H1 (cell line): ENCODE results near the gene CYP2A13. TPM values are rescaled to one million over a fixed set of nuclear protein-coding genes. Genes with fewer than 3 reads are reported as not detected.

ENCODE experiments used
- CTCF ChIA-PET: fragments of 300-600 bp; sonication (Branson Sonifier 250); formaldehyde crosslinking; loops from one replicate; lab custom pipeline; 2021; ENCODE audit not compliant: partially characterized antibody; lab: Charles Lee
- POLR2A ChIA-PET: fragments of 300-600 bp; sonication (Branson Sonifier 250); formaldehyde crosslinking; loops from one replicate; lab custom pipeline; 2021; ENCODE audit warnings: inconsistent platforms; ENCODE audit not compliant: partially characterized antibody; lab: Charles Lee
- DNase-seq, 2 experiments: peaks; one replicate each; pipeline versions ENCODE4 v3.0.0 to v3.0.0-alpha.2; 2010 to 2022; ENCODE audit warnings: low spot score in 2 of 2, low read depth in 1 of 2, mixed read lengths in 1 of 2
- FAIRE-seq: peaks from 2 replicates; lab custom pipeline; 2011; peaks lifted over from hg19 to GRCh38; lab: Jason Lieb, UNC
- H2AFZ ChIP-seq: 2 replicates; pipeline ENCODE4 v1.8.1; 2012; ENCODE audit warnings: low read length, inconsistent platforms
- H2AK5ac ChIP-seq: 2 replicates; pipeline ENCODE4 v1.6.1; 2013; ENCODE audit warnings: low read depth, low read length
- H2BK120ac ChIP-seq: replicated peaks from 2 replicates; pipeline ENCODE3; 2013; ENCODE audit warnings: low read depth, low read length, inconsistent platforms
- H2BK12ac ChIP-seq: 2 replicates; pipeline ENCODE4 v1.6.1; 2013; ENCODE audit warnings: low read depth, low read length
- H2BK15ac ChIP-seq: 2 replicates; pipeline ENCODE4 v1.6.1; 2013; ENCODE audit warnings: low read length
- H2BK20ac ChIP-seq: 2 replicates; pipeline ENCODE4 v1.6.1; 2013; ENCODE audit warnings: low read length
- H2BK5ac ChIP-seq: 2 replicates; pipeline ENCODE4 v1.6.1; 2013; ENCODE audit warnings: low read depth, low read length
- H3K14ac ChIP-seq: 2 replicates; pipeline ENCODE4 v1.6.1; 2013; ENCODE audit warnings: inconsistent platforms; ENCODE audit not compliant: insufficient read length
- H3K18ac ChIP-seq: 2 replicates; pipeline ENCODE4 v1.6.1; 2013; ENCODE audit warnings: low read length; ENCODE audit errors: extremely low read depth
- H3K23ac ChIP-seq: 2 replicates; pipeline ENCODE4 v1.6.1; 2013; ENCODE audit warnings: inconsistent platforms; ENCODE audit not compliant: insufficient read length
- H3K23me2 ChIP-seq: 2 replicates; pipeline ENCODE4 v1.6.1; 2013; ENCODE audit warnings: low read depth, low read length
- H3K27ac ChIP-seq: 2 replicates; pipeline ENCODE4 v1.6.1; 2011; ENCODE audit warnings: low read depth, low read length, inconsistent platforms
- H3K27me3 ChIP-seq, 4 experiments: replicated peaks in 1 of 4; 1 replicate in 1 of 4; 2 replicates in 3 of 4; pipeline versions ENCODE4 v1.6.1 to v1.8.1; 2011 to 2013; ENCODE audit warnings: low read length in 3 of 4, mild to moderate bottlenecking in 3 of 4, inconsistent platforms in 2 of 4, mixed read lengths in 2 of 4, moderate library complexity in 1 of 4; ENCODE audit not compliant: control insufficient read depth in 3 of 4, insufficient read depth in 3 of 4; ENCODE audit errors: extremely low read depth in 1 of 4
- H3K36me3 ChIP-seq, 4 experiments: 2 replicates each; pipeline versions ENCODE4 v1.6.1 to v1.8.1; 2011 to 2013; ENCODE audit warnings: mild to moderate bottlenecking in 4 of 4, low read length in 3 of 4, moderate library complexity in 2 of 4, control low read depth in 1 of 4, inconsistent platforms in 1 of 4; ENCODE audit not compliant: insufficient read depth in 4 of 4, control insufficient read depth in 2 of 4
- H3K4ac ChIP-seq: replicated peaks from 2 replicates; pipeline ENCODE3; 2013; ENCODE audit warnings: low read length, low read depth, mixed read lengths, inconsistent platforms; ENCODE audit not compliant: insufficient read length
- H3K4me1 ChIP-seq, 4 experiments: replicated peaks in 1 of 4; 1 replicate in 1 of 4; 2 replicates in 3 of 4; pipeline versions ENCODE4 v1.6.1 to v1.8.1; 2011 to 2013; ENCODE audit warnings: low read length in 3 of 4, inconsistent platforms in 2 of 4, mixed read lengths in 1 of 4; ENCODE audit not compliant: insufficient read depth in 4 of 4, control insufficient read depth in 3 of 4
- H3K4me2 ChIP-seq, 2 experiments: 2 replicates each; pipeline versions ENCODE4 v1.6.1 to v1.8.1; 2011 to 2013; ENCODE audit warnings: low read depth in 2 of 2, low read length in 2 of 2, control low read depth in 1 of 2, inconsistent platforms in 1 of 2, mild to moderate bottlenecking in 1 of 2; ENCODE audit not compliant: insufficient read depth in 1 of 2
- H3K4me3 ChIP-seq, 4 experiments: fragments of 200-600, 300-600 bp in 1 of 4; sonication (generic), shearing (Covaris generic), sonication (Bioruptor Twin) in 1 of 4; 2 replicates each; pipeline versions ENCODE4 v1.5.1 to v1.8.1; 2011 to 2016; ENCODE audit warnings: low read length in 4 of 4, low read depth in 3 of 4, control low read depth in 2 of 4, inconsistent platforms in 2 of 4, mild to moderate bottlenecking in 2 of 4, mixed read lengths in 1 of 4, moderate library complexity in 1 of 4; ENCODE audit not compliant: insufficient read depth in 2 of 4; ENCODE audit errors: extremely low read depth in 1 of 4
- H3K56ac ChIP-seq: replicated peaks from 2 replicates; pipeline ENCODE3; 2013; ENCODE audit warnings: low read depth, mild to moderate bottlenecking, mixed read lengths, low read length, inconsistent platforms; ENCODE audit not compliant: insufficient read length
- H3K79me1 ChIP-seq: 2 replicates; pipeline ENCODE4 v1.6.1; 2013; ENCODE audit warnings: low read depth, low read length, control low read depth
- H3K79me2 ChIP-seq, 2 experiments: 2 replicates each; pipeline versions ENCODE4 v1.6.1 to v1.8.1; 2012 to 2013; ENCODE audit warnings: low read length in 2 of 2, mild to moderate bottlenecking in 2 of 2, inconsistent platforms in 1 of 2; ENCODE audit not compliant: insufficient read depth in 2 of 2, control insufficient read depth in 1 of 2
- H3K9ac ChIP-seq, 4 experiments: replicated peaks in 1 of 4; 1 replicate in 1 of 4; 2 replicates in 3 of 4; pipeline versions ENCODE4 v1.6.1 to v1.8.1; 2011 to 2013; ENCODE audit warnings: low read depth in 3 of 4, low read length in 3 of 4, control low read depth in 2 of 4, mild to moderate bottlenecking in 2 of 4, moderate library complexity in 2 of 4, inconsistent platforms in 1 of 4; ENCODE audit errors: extremely low read depth in 1 of 4
- H3K9me3 ChIP-seq, 2 experiments: 2 replicates each; pipeline versions ENCODE4 v1.6.1 to v1.8.1; 2012 to 2013; ENCODE audit warnings: mild to moderate bottlenecking in 2 of 2, moderate library complexity in 2 of 2, control low read depth in 1 of 2, inconsistent platforms in 1 of 2, low read depth in 1 of 2, low read length in 1 of 2, mixed read lengths in 1 of 2; ENCODE audit not compliant: insufficient read depth in 2 of 2
- H4K20me1 ChIP-seq, 2 experiments: replicated peaks in 1 of 2; 2 replicates each; pipeline versions ENCODE3 to v1.8.1; 2011 to 2013; ENCODE audit warnings: inconsistent platforms in 2 of 2, low read length in 2 of 2, mild to moderate bottlenecking in 1 of 2; ENCODE audit not compliant: insufficient read depth in 2 of 2, control insufficient read depth in 1 of 2
- H4K5ac ChIP-seq: 2 replicates; pipeline ENCODE4 v1.6.1; 2013; ENCODE audit warnings: low read length, low read depth, mixed read lengths, inconsistent platforms; ENCODE audit not compliant: insufficient read length
- H4K8ac ChIP-seq: 2 replicates; pipeline ENCODE4 v1.8.0; 2013; ENCODE audit warnings: mild to moderate bottlenecking, moderate library complexity, low read length, inconsistent platforms; ENCODE audit not compliant: insufficient read depth; ENCODE audit errors: extremely low read depth
- H4K91ac ChIP-seq: replicated peaks from 2 replicates; pipeline ENCODE3; 2013; ENCODE audit warnings: low read length, mixed read lengths, inconsistent platforms; ENCODE audit not compliant: insufficient read length
- CHD1 ChIP-seq: IDR thresholded peaks from 2 replicates; pipeline ENCODE4 v1.6.1; 2012; ENCODE audit warnings: low read depth, low read length, improper control_type of control experiment
- CHD2 ChIP-seq: IDR thresholded peaks from 2 replicates; pipeline ENCODE4 v1.6.1; 2012; ENCODE audit warnings: low read length, improper control_type of control experiment
- CREB1 ChIP-seq: IDR thresholded peaks from 2 replicates; pipeline ENCODE4 v1.6.1; 2012; ENCODE audit warnings: inconsistent platforms
- RAD21 ChIP-seq, 2 experiments: IDR thresholded peaks in 1 of 2; conservative IDR thresholded peaks in 1 of 2; 2 replicates each; pipeline ENCODE4 v1.6.1; 2011; ENCODE audit warnings: low read depth in 2 of 2, low read length in 2 of 2, improper control_type of control experiment in 1 of 2, inconsistent platforms in 1 of 2, mild to moderate bottlenecking in 1 of 2, moderate library complexity in 1 of 2
- SIX5 ChIP-seq: IDR thresholded peaks from 2 replicates; pipeline ENCODE4 v1.6.1; 2011; ENCODE audit warnings: mild to moderate bottlenecking, low read depth, low read length
- SP1 ChIP-seq: IDR thresholded peaks from 2 replicates; pipeline ENCODE4 v1.6.1; 2011; ENCODE audit warnings: low read depth, low read length
- YY1 ChIP-seq: IDR thresholded peaks from 2 replicates; pipeline ENCODE4 v1.6.1; 2011; ENCODE audit warnings: low read depth, mild to moderate bottlenecking, low read length
- WGBS, 2 experiments: shearing (Covaris generic) in 1 of 2; methylation state at CpG; one replicate each; pipeline versions ENCODE4 v1.1.6 to v1.1.7; 2013 to 2015; ENCODE audit warnings: low lambda C conversion rate in 2 of 2, mixed read lengths in 2 of 2, inconsistent platforms in 1 of 2, low coverage in 1 of 2, missing lambda C conversion rate in 1 of 2; ENCODE audit not compliant: insufficient replicate concordance in 2 of 2, insufficient coverage in 1 of 2, insufficient read length in 1 of 2; ENCODE audit errors: extremely low coverage in 1 of 2, missing lambda C conversion rate in 1 of 2; 5-methylcytosine and 5-hydroxymethylcytosine counted together
- polyA plus RNA-seq, 7 experiments: library from polyadenylated mRNA; depleted of rRNA in 3 of 7; stranded (reverse) in 5 of 7; unstranded in 2 of 7; fragments of >200 nt in 5 of 7; fragments of 200-250 nt in 2 of 7; gene quantifications; 1 replicate in 5 of 7; 2 replicates in 1 of 7; 4 replicates in 1 of 7; pipeline versions ENCODE4 v1.2.1 to v1.2.3, GENCODE V29; 2011 to 2013; ENCODE audit warnings: missing spikeins in 2 of 7, mixed read lengths in 2 of 7
- total RNA-seq: library from RNA; stranded (reverse); fragmentation: NEBNext Ultra II Directional; extraction: Animal tissue kit (Norgen Biotek cat#: 25700); gene quantifications from 2 replicates; pipeline ENCODE4 v1.2.1, GENCODE V29; 2021
- TF ChIP-seq, protein P1 (sequence below): IDR thresholded peaks from 2 replicates; pipeline ENCODE4 v1.6.1; 2012; ENCODE audit warnings: inconsistent platforms

CYP2A13 gene
- total and polyA plus RNA-seq, 2 of the 8 experiments (the other 6 are each of a cell fraction or from before 2014, with no cell fraction given): 0.60 to 0.63 TPM

DNA sequence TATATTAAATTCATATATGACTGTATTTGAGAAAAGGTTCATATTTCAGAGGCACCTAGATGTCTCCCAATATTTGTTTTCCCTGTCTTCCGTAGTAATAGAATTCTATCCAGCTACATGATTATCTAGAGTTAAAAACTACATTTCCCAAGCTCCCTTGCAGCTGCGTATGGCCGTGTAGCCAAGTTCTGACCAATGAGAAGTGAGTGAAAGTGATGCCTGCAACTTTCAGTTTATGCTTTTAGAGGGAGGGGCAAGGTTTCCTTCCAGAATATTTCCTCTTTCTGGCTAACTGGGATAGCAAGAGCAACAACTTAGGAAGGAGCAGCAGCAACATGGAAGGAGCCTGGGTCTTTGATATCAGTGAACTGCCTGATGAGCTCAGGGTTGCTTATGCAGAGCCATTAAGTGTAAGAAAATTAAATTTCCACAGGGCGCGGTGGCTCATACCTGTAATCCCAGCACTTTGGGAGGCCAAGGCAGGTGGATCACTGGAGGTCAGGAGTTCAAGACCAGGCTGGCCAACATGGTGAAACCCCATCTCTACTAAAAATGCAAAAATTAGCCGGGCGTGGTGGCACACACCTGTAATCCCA is 23.2 kb upstream of the CYP2A13 start:
- peak; percentile 93 for FAIRE-seq
- H3K9ac ChIP-seq: no peak overlapping the region
- H4K8ac ChIP-seq: no peak overlapping the region
- no peak overlapping the region for H3K23ac ChIP-seq
- H2BK20ac ChIP-seq: no peak overlapping the region
- no peak for TF ChIP-seq RAD21 (IDR thresholded peaks at IDR 0.05 in 1 of 2, conservative IDR thresholded peaks at IDR 0.05 in 1 of 2; ENCODE audit: low read depth in 2 of 2, low read length in 2 of 2)
- TF ChIP-seq, protein P1, sequence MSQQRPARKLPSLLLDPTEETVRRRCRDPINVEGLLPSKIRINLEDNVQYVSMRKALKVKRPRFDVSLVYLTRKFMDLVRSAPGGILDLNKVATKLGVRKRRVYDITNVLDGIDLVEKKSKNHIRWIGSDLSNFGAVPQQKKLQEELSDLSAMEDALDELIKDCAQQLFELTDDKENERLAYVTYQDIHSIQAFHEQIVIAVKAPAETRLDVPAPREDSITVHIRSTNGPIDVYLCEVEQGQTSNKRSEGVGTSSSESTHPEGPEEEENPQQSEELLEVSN: no peak
- peak; percentile 84 for TF ChIP-seq CREB1
- TF ChIP-seq SP1: peak; percentile 77; the same call in 1 of the 2 replicates
- no peak for TF ChIP-seq CHD1
- TF ChIP-seq YY1: peak; percentile 81
- TF ChIP-seq SIX5: peak; percentile 90
- TF ChIP-seq CHD2: 0 out of 2 replicates have a peak, but pooled peaks have one; percentile 19
- no peak overlapping the region for H3K4me3 ChIP-seq
- H3K4ac ChIP-seq: no peak overlapping the region
- no peaks in the 10 kb centered on the region for H3K27me3 ChIP-seq
- CTCF ChIA-PET: interaction anchor here (0.6 to 1.4 kb wide), 5 partner anchors 9 to 200 kb away, joined by 3 read pairs; no protein-coding TSS in a partner anchor
- H2BK120ac ChIP-seq: no peak overlapping the region
- H3K56ac ChIP-seq: no peak overlapping the region
- H3K79me1 ChIP-seq: no peaks in the 10 kb centered on the region
- H4K5ac ChIP-seq: no peak overlapping the region
- H3K4me2 ChIP-seq: no peak overlapping the region
- H3K27ac ChIP-seq: no peak overlapping the region
- H3K79me2 ChIP-seq: no peaks in the 10 kb centered on the region
- H4K91ac ChIP-seq: no peak overlapping the region
- 66% methylated on average over 7 of the region's 7 CpGs; no CpG with 5 or more reads in 1 of the 2 experiments for WGBS, 2 experiments
- POLR2A ChIA-PET: interaction anchor here (0.6 to 1.2 kb wide), 2 partner anchors 13 to 399 kb away, joined by 3 read pairs; no protein-coding TSS in a partner anchor
- no peaks in the 10 kb centered on the region for H4K20me1 ChIP-seq
- H3K14ac ChIP-seq: no peak overlapping the region
- H3K36me3 ChIP-seq: no peaks in the 10 kb centered on the region
- DNase-seq: peak in 1 of 2 experiments; percentile 2
- H3K4me1 ChIP-seq: no peaks in the 10 kb centered on the region
- no peaks in the 10 kb centered on the region; the same call in 1 of the 2 replicates for H3K23me2 ChIP-seq
- no peak overlapping the region for H2BK5ac ChIP-seq
- no peak overlapping the region for H2AK5ac ChIP-seq
- H3K18ac ChIP-seq: no peak overlapping the region
- H2BK12ac ChIP-seq: no peak overlapping the region
- peak overlapping the region; percentile 91 for H2AFZ ChIP-seq
- no peaks in the 10 kb centered on the region for H3K9me3 ChIP-seq
- no peak overlapping the region for H2BK15ac ChIP-seq
